ENCODE results near the gene CAMK1D. TPM values are rescaled to one million over a fixed set of nuclear protein-coding genes. Genes with fewer than 3 reads are reported as not detected.

The CAMK1D gene
- total RNA-seq, 3 donors from 2014 or later, result 4.4 to 17.3 (median 5.2) TPM

DNA sequence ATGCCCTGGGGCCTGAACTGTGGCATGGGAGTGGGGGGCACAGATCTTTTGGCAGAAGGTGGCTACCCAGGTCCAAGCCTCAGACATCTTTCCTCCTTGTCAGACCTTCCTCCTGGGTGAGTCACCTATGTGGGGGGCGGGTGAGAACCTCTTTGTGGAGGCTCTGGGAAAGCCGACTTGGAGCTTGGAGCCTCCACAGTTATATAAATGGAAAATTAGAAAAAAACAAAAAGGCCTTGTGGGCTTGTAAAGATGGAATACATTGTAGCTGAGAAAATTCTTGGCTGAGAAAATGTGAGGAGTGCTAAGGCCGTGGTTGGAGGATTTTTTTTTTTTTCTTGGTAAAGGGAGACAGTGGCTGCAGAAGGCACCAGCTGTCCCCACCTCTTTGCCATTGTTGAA is 359.7 kb downstream of the CAMK1D start:
- intact Hi-C loops (cut with DNase I; ENCODE audit: low total_unique reads), result no loop called here
- H3K27ac ChIP-seq, result peak overlapping the region in 1 of 2 donors; percentile 52
- H3K36me3 ChIP-seq, result no peaks in the 10 kb centered on the region
- no peaks in the 10 kb centered on the region for H3K4me1 ChIP-seq
- TF ChIP-seq POLR2AphosphoS5 (IDR thresholded peaks at IDR 0.05) (no peak), POLR2A (IDR thresholded peaks at IDR 0.05) (no peak)
- TF ChIP-seq, protein P1, sequence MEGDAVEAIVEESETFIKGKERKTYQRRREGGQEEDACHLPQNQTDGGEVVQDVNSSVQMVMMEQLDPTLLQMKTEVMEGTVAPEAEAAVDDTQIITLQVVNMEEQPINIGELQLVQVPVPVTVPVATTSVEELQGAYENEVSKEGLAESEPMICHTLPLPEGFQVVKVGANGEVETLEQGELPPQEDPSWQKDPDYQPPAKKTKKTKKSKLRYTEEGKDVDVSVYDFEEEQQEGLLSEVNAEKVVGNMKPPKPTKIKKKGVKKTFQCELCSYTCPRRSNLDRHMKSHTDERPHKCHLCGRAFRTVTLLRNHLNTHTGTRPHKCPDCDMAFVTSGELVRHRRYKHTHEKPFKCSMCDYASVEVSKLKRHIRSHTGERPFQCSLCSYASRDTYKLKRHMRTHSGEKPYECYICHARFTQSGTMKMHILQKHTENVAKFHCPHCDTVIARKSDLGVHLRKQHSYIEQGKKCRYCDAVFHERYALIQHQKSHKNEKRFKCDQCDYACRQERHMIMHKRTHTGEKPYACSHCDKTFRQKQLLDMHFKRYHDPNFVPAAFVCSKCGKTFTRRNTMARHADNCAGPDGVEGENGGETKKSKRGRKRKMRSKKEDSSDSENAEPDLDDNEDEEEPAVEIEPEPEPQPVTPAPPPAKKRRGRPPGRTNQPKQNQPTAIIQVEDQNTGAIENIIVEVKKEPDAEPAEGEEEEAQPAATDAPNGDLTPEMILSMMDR (IDR thresholded peaks at IDR 0.05), result no peak
- DNase-seq (ENCODE audit: low spot score in 2 of 2), result no peak
- H3K27me3 ChIP-seq, result no peaks in the 10 kb centered on the region
- H3K9me3 ChIP-seq, result no peaks in the 10 kb centered on the region
- H3K4me3 ChIP-seq, result no peak overlapping the region

DNA sequence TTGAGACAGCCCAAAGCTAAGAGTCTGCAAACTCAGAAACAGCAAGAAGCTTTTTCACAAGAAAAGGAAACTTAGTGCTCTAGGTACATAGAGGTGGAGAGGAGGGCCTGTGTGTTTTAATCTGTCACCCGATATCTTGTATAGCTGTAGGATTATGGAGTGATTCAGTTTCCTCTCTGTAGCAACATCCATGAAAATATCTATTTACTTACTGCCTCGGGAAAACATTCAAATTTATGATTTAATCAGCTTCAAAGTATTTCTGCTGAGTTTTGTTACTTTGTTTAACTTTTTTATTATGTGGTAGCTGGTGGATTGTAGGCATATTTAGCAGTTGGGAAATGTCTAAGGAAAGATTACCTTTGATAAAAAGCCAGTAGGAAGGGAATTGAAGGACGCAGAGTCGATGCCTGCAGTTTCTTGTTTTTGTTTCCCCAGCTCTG is 360.2 kb downstream of the CAMK1D start:
- no peaks in the 10 kb centered on the region for H3K9me3 ChIP-seq
- TF ChIP-seq POLR2AphosphoS5 (IDR thresholded peaks at IDR 0.05) (no peak), POLR2A (IDR thresholded peaks at IDR 0.05) (no peak)
- TF ChIP-seq, protein P1 (IDR thresholded peaks at IDR 0.05), result no peak
- H3K27me3 ChIP-seq, result no peaks in the 10 kb centered on the region
- no peaks in the 10 kb centered on the region for H3K4me1 ChIP-seq
- no peak overlapping the region for H3K27ac ChIP-seq
- H3K36me3 ChIP-seq, result no peaks in the 10 kb centered on the region
- H3K4me3 ChIP-seq, result no peak overlapping the region
- intact Hi-C loops (cut with DNase I; ENCODE audit: low total_unique reads), result no loop called here
- no peak for DNase-seq (ENCODE audit: low spot score in 2 of 2)

DNA sequence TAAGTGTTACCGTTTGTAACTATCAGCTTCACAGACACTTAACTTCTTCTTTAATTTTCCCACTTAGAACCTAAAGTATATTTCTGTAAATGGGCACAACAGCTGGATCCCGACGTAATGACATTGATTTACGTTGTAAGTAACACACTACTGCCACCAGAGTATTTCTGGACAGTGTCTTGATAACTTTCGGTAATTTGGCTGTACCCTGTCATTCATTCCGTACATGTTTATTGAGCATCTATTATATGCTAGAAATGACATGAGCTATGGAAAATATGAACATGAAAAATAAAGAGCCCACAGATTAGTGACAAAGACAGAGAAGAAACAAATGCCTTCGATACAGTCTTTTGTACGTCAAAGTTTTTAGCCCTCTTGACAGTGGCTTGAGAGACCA is 360.8 kb downstream of the CAMK1D start:
- no peaks in the 10 kb centered on the region for H3K4me1 ChIP-seq
- no peaks in the 10 kb centered on the region for H3K27me3 ChIP-seq
- DNase-seq (ENCODE audit: low spot score in 2 of 2), result no peak
- H3K4me3 ChIP-seq, result no peak overlapping the region
- TF ChIP-seq, protein P1 (IDR thresholded peaks at IDR 0.05), result no peak
- no peak for TF ChIP-seq POLR2A (IDR thresholded peaks at IDR 0.05)
- TF ChIP-seq POLR2AphosphoS5 (IDR thresholded peaks at IDR 0.05), result no peak
- intact Hi-C loops (cut with DNase I; ENCODE audit: low total_unique reads), result no loop called here
- H3K36me3 ChIP-seq, result no peaks in the 10 kb centered on the region
- no peak overlapping the region for H3K27ac ChIP-seq
- no peaks in the 10 kb centered on the region for H3K9me3 ChIP-seq

DNA sequence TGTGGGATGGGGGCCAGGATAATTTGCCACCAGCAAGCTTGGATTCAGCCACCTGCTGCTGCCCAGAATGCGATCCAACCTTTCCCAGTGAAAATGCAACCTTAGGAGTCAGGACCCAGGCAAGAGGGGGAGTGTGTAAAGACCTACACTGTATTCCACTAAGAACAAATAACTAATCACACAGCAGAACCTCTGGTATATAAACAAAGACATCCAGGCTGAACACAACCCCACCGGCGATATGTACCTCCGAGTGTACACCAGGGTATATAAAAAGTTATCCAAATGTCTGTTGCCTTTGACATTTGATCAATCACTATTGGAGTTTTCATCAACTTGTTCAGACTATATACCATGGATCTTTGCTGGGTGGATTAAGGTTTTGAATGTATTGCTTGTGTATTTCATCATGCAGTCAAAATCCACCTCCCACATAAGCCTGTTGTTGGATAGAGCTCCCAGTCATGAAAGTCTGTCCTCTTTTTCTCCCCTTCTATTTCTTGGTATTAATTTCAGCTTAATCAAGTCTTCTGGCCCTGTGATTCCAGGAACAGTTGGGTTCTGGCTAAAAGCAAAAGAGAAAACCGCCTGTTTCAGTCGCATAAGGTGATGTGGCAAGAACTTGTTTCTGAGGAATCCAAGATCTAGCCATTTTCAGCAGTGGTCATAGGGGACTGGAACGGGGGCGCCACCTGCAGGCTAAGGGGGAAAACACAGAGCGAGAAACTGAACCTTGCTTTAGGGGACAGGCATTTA is 361.4 kb downstream of the CAMK1D start:
- TF ChIP-seq, protein P1 (IDR thresholded peaks at IDR 0.05), result peak; percentile 75 to 80 (median 79)
- no peak for TF ChIP-seq POLR2A (IDR thresholded peaks at IDR 0.05)
- no peak for TF ChIP-seq POLR2AphosphoS5 (IDR thresholded peaks at IDR 0.05)
- no peaks in the 10 kb centered on the region for H3K36me3 ChIP-seq
- peak; percentile 60 to 77 for DNase-seq (ENCODE audit: low spot score in 2 of 2)
- H3K27ac ChIP-seq, result peak overlapping the region in 1 of 2 donors; percentile 2
- no peaks in the 10 kb centered on the region for H3K4me1 ChIP-seq
- intact Hi-C loops (cut with DNase I; ENCODE audit: low total_unique reads), result no loop called here
- no peaks in the 10 kb centered on the region for H3K27me3 ChIP-seq
- H3K9me3 ChIP-seq, result no peaks in the 10 kb centered on the region
- H3K4me3 ChIP-seq, result no peak overlapping the region

DNA sequence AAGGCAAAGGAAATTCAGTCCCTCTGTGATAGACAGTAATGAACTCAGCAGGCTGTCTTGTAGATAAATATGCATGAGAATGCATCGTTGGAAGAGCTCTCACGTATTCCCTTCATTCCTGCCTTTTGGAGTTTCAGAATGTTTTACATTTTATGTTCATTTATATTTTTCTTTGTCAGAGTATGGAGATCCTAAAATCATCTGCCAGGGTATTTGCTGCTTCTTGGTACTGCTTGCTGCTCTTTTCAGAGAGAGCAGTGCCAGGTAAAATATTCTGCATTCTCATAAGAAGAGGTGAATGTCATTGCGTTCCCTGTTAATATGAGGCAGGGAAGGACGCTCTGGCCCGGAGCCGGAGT is 362.0 kb downstream of the CAMK1D start:
- H3K27me3 ChIP-seq, result no peaks in the 10 kb centered on the region
- no peaks in the 10 kb centered on the region for H3K4me1 ChIP-seq
- no peak overlapping the region for H3K4me3 ChIP-seq
- no peak for TF ChIP-seq POLR2A (IDR thresholded peaks at IDR 0.05)
- no peak for TF ChIP-seq POLR2AphosphoS5 (IDR thresholded peaks at IDR 0.05)
- DNase-seq (ENCODE audit: low spot score in 2 of 2), result no peak
- H3K9me3 ChIP-seq, result no peaks in the 10 kb centered on the region
- H3K27ac ChIP-seq, result no peak overlapping the region
- intact Hi-C loops (cut with DNase I; ENCODE audit: low total_unique reads), result no loop called here
- H3K36me3 ChIP-seq, result no peaks in the 10 kb centered on the region

All from breast epithelium (tissue), 4 donors.